ENCODE measurements around the gene TMEM18. TPM values are rescaled to one million over a fixed set of nuclear protein-coding genes. Genes with fewer than 3 reads are reported as not detected.
A peak's percentile ranks its signal among the peaks of the same experiment; 100 is the strongest.

TMEM18 gene
- total and polyA plus RNA-seq, 11 donors: 7.0 to 20.0 (median 10.5) TPM

DNA sequence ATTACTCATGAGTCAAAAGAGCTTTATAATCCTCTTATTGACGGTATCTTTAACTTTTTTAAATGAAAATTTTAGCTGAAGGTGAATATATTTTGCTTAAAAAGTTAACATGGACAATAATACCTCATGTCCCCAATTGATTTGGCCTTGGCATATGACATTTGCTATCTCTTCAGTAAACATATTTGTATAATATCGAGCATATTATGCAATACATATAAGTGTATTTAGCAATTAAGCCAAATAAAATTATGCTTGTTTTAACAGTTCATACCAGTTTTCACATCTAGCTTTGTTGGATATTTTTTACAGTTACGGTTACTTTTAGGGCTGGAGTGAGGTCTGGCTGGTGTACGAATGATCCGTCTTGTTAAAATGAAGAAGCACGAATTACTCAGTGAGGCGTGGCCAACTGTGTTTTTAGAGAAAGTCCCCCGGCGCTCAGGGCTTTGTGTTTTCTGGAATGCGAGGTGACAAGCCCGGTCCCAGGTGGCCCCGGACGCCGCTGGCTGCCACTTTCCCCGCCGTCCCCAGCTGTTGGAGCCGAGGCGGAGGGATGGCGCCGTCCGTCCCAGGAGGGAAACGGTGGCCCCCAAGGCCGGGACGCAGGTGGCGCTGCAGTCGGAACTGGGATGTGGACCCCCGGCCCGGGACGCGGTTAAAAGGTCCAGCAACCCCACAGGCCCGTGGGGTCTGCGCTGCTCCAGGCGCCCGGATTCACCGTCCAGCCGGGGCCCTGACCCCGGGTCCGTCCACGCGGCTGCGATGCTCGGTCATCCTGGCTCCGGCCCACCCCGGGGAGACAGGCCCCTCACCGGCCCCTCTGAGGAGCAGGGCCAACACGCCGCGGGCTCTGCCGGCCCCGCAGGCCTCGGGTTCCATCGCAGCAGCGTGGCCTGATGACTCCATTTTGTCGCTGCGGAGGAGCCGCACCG lies 41.3 kb downstream of the TMEM18 start:
- Histone ChIP-seq H3K4me3 (peak overlapping the region in 9 of 12 donors; percentile 11 to 53 (median 41)), H3K4me1 (peaks cover 0 to 13% (median 4%) of the 10 kb centered on the region in 12 donors), H3K36me3 (no peaks in the 10 kb centered on the region), H3K9me3 (peaks cover 0 to 11% (median 0%) of the 10 kb centered on the region in 12 donors), H3K27ac (no peak overlapping the region), H3K27me3 (peaks cover 0 to 18% (median 8%) of the 10 kb centered on the region in 9 donors)
- DNase-seq (peak in 1 of 5 donors; percentile 57), ATAC-seq (peak in 2 of 4 donors; percentile 14 to 27)
- no peak for TF ChIP-seq POLR2A (IDR thresholded peaks at IDR 0.05)
- TF ChIP-seq, protein P1, sequence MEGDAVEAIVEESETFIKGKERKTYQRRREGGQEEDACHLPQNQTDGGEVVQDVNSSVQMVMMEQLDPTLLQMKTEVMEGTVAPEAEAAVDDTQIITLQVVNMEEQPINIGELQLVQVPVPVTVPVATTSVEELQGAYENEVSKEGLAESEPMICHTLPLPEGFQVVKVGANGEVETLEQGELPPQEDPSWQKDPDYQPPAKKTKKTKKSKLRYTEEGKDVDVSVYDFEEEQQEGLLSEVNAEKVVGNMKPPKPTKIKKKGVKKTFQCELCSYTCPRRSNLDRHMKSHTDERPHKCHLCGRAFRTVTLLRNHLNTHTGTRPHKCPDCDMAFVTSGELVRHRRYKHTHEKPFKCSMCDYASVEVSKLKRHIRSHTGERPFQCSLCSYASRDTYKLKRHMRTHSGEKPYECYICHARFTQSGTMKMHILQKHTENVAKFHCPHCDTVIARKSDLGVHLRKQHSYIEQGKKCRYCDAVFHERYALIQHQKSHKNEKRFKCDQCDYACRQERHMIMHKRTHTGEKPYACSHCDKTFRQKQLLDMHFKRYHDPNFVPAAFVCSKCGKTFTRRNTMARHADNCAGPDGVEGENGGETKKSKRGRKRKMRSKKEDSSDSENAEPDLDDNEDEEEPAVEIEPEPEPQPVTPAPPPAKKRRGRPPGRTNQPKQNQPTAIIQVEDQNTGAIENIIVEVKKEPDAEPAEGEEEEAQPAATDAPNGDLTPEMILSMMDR (IDR thresholded peaks at IDR 0.05): no peak
- intact Hi-C loops (cut with DNase I): loop anchor here in 5 of 10 donors (5.0 to 10.0 kb wide), 3 partner anchors 389 to 464 kb away; no protein-coding TSS in a partner anchor
- 64 to 85% (median 75%) methylated on average over 52 to 57 of the region's 57 CpGs for WGBS, 4 donors

DNA sequence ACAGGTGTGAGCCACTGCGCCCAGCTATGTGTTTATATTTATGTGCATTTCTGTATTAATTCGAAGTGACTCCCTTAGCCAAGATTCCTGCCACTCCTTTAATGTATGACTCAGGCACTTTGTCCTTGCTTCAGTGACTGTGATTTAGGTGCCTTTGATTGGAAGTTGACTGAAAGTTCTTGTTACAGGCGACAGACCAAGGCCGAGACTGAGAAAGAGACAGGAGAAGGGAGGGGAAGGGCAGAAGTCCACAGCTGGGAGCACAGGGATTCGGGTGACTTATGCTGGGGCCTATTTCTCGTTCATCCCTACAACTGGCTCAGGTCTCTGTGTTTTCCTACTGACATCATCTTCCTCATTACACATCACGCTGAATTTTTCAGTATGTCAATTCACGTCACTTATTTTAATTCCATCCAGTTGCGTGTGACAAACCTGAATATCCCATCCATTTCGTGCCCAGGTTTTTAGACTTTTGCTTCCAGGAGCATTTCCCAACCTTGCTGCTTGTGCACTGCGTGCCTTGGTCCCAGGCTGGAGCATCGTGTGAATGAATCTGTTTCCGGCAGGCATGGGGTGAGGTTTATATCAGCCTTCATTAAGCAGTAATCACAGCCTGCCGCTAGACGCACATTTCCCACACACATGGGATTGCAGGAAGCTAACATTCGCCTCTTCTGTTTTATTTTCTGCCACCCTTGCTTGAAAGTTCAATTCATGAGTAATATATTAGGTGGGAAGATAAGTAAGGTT lies 42.4 kb downstream of the TMEM18 start:
- H3K36me3 ChIP-seq: no peaks in the 10 kb centered on the region
- no peak overlapping the region for H3K4me3 ChIP-seq
- TF ChIP-seq, protein P1 (IDR thresholded peaks at IDR 0.05): no peak
- TF ChIP-seq POLR2A (IDR thresholded peaks at IDR 0.05): no peak
- no peak overlapping the region for H3K27ac ChIP-seq
- no peak for DNase-seq
- intact Hi-C loops (cut with DNase I): loop anchor here in 5 of 10 donors (5.0 to 10.0 kb wide), 3 partner anchors 388 to 463 kb away; no protein-coding TSS in a partner anchor
- WGBS, 4 donors: 70 to 75% (median 71%) methylated on average over 16 of the region's 16 CpGs
- ATAC-seq: no peak
- H3K27me3 ChIP-seq: peaks cover 0 to 22% (median 8%) of the 10 kb centered on the region in 9 donors
- peaks cover 0 to 13% (median 4%) of the 10 kb centered on the region in 12 donors for H3K4me1 ChIP-seq
- H3K9me3 ChIP-seq: peaks cover 0 to 11% (median 0%) of the 10 kb centered on the region in 12 donors

DNA sequence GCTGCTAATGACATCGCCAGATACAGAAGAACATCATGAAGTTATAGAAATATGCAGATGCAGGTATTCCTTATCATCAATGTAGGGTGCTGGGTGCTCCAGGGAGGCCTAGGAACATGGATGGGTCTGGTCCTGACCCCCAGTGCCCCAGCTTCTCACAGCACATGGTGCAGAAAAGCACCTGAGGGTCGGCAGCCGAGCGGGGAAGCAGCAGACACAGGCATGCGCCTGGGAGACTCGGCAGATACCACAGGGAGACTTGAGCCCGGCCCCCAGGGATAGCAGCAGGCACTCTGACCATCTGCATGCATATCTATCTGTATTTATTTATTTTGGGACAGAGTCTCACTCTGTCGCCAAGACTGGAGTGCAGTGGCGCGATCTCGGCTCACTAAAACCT lies 43.2 kb downstream of the TMEM18 start:
- peaks cover 0 to 13% (median 4%) of the 10 kb centered on the region in 12 donors for H3K4me1 ChIP-seq
- intact Hi-C loops (cut with DNase I): loop anchor here in 3 of 10 donors (10.0 kb wide), 1 partner anchor 389 kb away; no protein-coding TSS in a partner anchor
- ATAC-seq (no peak), DNase-seq (no peak)
- no peak overlapping the region for H3K4me3 ChIP-seq
- no peak overlapping the region for H3K27ac ChIP-seq
- peaks cover 0 to 24% (median 8%) of the 10 kb centered on the region in 9 donors for H3K27me3 ChIP-seq
- H3K36me3 ChIP-seq: no peaks in the 10 kb centered on the region
- WGBS, 4 donors: 62 to 76% (median 67%) methylated on average over 11 of the region's 11 CpGs
- peaks cover 0 to 11% (median 0%) of the 10 kb centered on the region in 12 donors for H3K9me3 ChIP-seq
- TF ChIP-seq POLR2A (IDR thresholded peaks at IDR 0.05): no peak
- TF ChIP-seq, protein P1 (IDR thresholded peaks at IDR 0.05): no peak

All from heart left ventricle (tissue), 16 donors.